ENCODE measurements around the gene NUDT9.

DNA sequence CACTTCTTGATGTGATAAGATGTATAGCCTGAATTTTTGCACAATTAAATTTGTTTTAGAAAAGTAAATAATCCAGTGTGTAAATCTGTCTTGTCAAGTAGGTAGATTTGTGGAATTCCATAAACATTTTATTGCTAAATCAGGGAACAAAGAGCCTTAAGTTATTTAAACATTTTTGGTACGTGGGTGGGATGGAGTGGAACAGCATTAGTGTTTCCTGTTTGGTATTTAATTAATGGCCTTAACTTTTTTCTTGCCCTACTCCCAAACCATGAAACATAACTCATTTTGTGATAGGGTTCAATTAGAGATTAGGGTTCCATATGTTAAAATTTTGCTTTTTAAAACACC lies 5.1 kb downstream of the NUDT9 start:
- TF ChIP-seq FOXM1 (IDR thresholded peaks at IDR 0.05; ENCODE audit: borderline replicate concordance) (no peak), SP1 (IDR thresholded peaks at IDR 0.05) (no peak), FOXK2 (IDR thresholded peaks at IDR 0.05) (no peak), CTBP1 (IDR thresholded peaks at IDR 0.05; ENCODE audit: borderline replicate concordance) (no peak), FOXA1 (IDR thresholded peaks at IDR 0.05) (no peak), HDGF (IDR thresholded peaks at IDR 0.05; ENCODE audit: borderline replicate concordance) (no peak), NFRKB (IDR thresholded peaks at IDR 0.05) (no peak)

Measured in HEK293T (cell line).